Measurements from ENCODE around the gene ARHGEF2. TPM values are rescaled to one million over a fixed set of nuclear protein-coding genes. Genes with fewer than 3 reads are reported as not detected.

The ARHGEF2 gene
- total RNA-seq, 6 experiments from 2014 or later = 82.0 to 94.6 (median 83.9) TPM

GRCh38 chr1:156009404-156009803, 31.1 kb upstream of the ARHGEF2 start:
- no peak overlapping the region for H3K27ac Mint-ChIP-seq
- peaks cover 35% of the 10 kb centered on the region for H3K36me3 Mint-ChIP-seq (ENCODE audit: low read depth)
- H3K4me1 Mint-ChIP-seq (ENCODE audit: low read depth) = peaks cover 13% of the 10 kb centered on the region
- TF ChIP-seq CTCF (IDR thresholded peaks at IDR 0.05) = no peak
- H3K9me3 Mint-ChIP-seq = no peaks in the 10 kb centered on the region
- DNase-seq = no peak
- H3K27me3 Mint-ChIP-seq (ENCODE audit: insufficient read depth) = no peaks in the 10 kb centered on the region; the same call in 1 of the 2 replicates
- H3K4me3 Mint-ChIP-seq = no peak overlapping the region

- Mint-ChIP-seq H3K36me3 (ENCODE audit: low read depth) (peaks cover 27% of the 10 kb centered on the region), H3K27ac (peak overlapping the region; percentile 26; the same call in 1 of the 2 replicates), H3K4me3 (no peak overlapping the region), H3K27me3 (ENCODE audit: insufficient read depth) (peaks cover 3% of the 10 kb centered on the region), H3K9me3 (no peaks in the 10 kb centered on the region), H3K4me1 (ENCODE audit: low read depth) (peaks cover 23% of the 10 kb centered on the region)
- TF ChIP-seq CTCF (IDR thresholded peaks at IDR 0.05) = no peak
- DNase-seq = no peak
Measured at GRCh38 chr1:156006666-156007376, 28.5 kb upstream of the ARHGEF2 start.

- H3K4me1 Mint-ChIP-seq (ENCODE audit: low read depth) = peaks cover 34% of the 10 kb centered on the region
- no peak for TF ChIP-seq CTCF (IDR thresholded peaks at IDR 0.05)
- H3K36me3 Mint-ChIP-seq (ENCODE audit: low read depth) = peaks cover 12% of the 10 kb centered on the region
- peaks cover 3% of the 10 kb centered on the region for H3K27me3 Mint-ChIP-seq (ENCODE audit: insufficient read depth)
- no peak overlapping the region; the same call in 1 of the 2 replicates for H3K27ac Mint-ChIP-seq
- no peaks in the 10 kb centered on the region for H3K9me3 Mint-ChIP-seq
- no peak overlapping the region for H3K4me3 Mint-ChIP-seq
- no peak for DNase-seq
Measured at GRCh38 chr1:156004843-156005584, 26.7 kb upstream of the ARHGEF2 start.

- no peaks in the 10 kb centered on the region for H3K9me3 Mint-ChIP-seq
- H3K27me3 Mint-ChIP-seq (ENCODE audit: insufficient read depth) = peaks cover 3% of the 10 kb centered on the region
- H3K4me1 Mint-ChIP-seq (ENCODE audit: low read depth) = peaks cover 34% of the 10 kb centered on the region
- H3K27ac Mint-ChIP-seq = no peak overlapping the region
- no peak for DNase-seq
- no peak for TF ChIP-seq CTCF (IDR thresholded peaks at IDR 0.05)
- H3K4me3 Mint-ChIP-seq = no peak overlapping the region
- peaks cover 6% of the 10 kb centered on the region for H3K36me3 Mint-ChIP-seq (ENCODE audit: low read depth)
Measured at GRCh38 chr1:156003923-156004188, 25.5 kb upstream of the ARHGEF2 start.

GRCh38 chr1:156002188-156002911, 24.0 kb upstream of the ARHGEF2 start:
- Mint-ChIP-seq H3K4me1 (ENCODE audit: low read depth) (peaks cover 29% of the 10 kb centered on the region), H3K4me3 (peak overlapping the region; percentile 1), H3K27me3 (ENCODE audit: insufficient read depth) (peaks cover 3% of the 10 kb centered on the region), H3K27ac (peak overlapping the region; percentile 17; the same call in 1 of the 2 replicates), H3K9me3 (no peaks in the 10 kb centered on the region), H3K36me3 (ENCODE audit: low read depth) (no peaks in the 10 kb centered on the region)
- no peak for TF ChIP-seq CTCF (IDR thresholded peaks at IDR 0.05)
- no peak for DNase-seq
